NCI-H345 treated with DMSO at 0.1 percent for 48 hours (cell line): Measurements from ENCODE around the gene KLK5.
A peak's percentile ranks its signal among the peaks of the same experiment; 100 is the strongest.
"Not testable (repeated sequence)": the region's sequence is repeated elsewhere in the genome, so short reads cannot be mapped to it uniquely, and the experiment has no call there.

Experiments used
- DNase-seq: peaks from one replicate; lab custom pipeline; 2025; ENCODE audit not compliant: unreplicated experiment; lab: John Stamatoyannopoulos, UW

Gene KLK5

DNA sequence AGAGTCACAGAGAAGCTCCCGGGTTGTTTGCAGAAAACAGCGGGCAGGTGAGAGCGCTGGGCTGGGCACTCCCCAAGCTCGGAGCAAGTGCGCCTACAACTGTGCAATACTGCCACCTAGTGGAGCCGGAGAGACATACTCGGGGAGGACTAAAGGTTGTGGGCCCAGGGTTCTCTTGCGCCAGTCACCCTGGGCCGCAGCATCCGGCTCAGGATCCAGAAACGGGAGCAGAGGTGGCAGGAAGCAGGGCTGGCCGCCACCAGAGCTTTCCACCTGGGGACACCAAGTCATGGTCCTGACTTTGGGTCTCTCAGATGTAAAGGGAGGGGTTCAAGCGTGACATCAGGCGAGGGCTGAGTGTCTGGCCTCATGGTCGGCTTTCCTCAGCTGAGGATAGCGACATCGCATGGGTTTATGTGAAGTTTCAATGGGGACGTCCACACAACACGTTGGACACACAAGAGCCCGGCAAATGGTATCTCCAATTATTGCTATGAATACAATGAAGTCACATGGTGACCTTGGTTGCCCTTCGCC lies 30.5 kb downstream of the KLK5 start:
- DNase-seq = peak; percentile 70

DNA sequence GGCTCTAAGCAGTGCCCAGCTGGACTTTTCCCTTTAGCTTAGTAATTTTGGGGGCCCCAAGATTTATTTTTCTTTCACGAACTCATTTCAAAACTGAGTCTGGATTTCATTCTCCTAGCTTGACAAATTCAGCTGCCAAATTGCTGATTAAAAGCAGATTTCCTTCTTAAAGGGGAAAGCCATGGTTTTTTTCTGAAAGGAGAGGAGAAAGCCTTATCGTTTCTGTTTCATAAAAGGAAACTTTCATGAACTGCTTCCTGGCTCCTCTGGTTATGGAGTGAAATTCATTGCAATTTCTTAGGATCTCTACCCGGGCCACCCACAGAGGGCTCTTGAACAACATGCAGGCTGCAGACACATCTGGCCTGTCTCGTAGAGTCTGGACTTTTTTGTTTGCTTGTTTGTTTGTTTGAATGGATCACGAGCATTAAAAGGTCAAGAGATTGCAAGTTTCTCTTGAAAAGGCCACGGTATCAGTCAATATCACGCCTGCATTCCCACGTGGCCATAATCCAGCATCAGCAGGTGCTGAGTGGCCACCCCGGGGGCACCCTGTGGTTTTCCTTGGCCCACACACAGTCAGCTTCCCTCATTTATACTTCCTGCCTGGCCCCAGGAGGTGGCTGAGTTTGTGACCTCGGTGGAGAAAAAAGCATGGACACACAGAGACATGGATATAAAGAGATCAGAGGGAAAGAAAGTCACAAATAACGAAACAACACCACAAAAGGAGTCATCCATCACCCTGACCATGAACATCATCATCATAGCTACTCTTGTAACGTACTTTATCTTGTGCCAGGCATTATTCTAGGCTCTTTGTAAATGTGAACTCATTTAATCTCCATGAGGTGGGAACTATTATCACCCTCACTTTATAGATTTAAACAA lies 31.2 kb downstream of the KLK5 start:
- peak; percentile 33 for DNase-seq

DNA sequence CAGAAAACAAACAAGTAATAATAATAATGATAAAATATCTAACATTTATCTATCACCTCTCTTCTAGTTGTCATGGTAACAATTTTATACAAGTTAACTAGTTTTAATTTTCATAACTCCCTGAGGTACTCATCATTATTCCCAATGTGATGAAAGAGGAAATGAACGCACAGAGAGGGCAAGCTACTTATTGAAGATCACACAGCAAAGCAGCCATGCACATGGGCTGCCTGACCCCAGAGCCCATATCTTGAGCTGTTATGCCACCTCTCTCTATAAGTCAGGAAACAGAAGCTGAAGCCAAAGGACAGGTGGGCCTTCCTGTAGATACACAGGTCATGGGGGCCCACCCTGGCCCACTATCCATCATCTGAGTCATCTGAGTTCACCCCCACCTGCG lies 36.8 kb downstream of the KLK5 start:
- no peak for DNase-seq

DNA sequence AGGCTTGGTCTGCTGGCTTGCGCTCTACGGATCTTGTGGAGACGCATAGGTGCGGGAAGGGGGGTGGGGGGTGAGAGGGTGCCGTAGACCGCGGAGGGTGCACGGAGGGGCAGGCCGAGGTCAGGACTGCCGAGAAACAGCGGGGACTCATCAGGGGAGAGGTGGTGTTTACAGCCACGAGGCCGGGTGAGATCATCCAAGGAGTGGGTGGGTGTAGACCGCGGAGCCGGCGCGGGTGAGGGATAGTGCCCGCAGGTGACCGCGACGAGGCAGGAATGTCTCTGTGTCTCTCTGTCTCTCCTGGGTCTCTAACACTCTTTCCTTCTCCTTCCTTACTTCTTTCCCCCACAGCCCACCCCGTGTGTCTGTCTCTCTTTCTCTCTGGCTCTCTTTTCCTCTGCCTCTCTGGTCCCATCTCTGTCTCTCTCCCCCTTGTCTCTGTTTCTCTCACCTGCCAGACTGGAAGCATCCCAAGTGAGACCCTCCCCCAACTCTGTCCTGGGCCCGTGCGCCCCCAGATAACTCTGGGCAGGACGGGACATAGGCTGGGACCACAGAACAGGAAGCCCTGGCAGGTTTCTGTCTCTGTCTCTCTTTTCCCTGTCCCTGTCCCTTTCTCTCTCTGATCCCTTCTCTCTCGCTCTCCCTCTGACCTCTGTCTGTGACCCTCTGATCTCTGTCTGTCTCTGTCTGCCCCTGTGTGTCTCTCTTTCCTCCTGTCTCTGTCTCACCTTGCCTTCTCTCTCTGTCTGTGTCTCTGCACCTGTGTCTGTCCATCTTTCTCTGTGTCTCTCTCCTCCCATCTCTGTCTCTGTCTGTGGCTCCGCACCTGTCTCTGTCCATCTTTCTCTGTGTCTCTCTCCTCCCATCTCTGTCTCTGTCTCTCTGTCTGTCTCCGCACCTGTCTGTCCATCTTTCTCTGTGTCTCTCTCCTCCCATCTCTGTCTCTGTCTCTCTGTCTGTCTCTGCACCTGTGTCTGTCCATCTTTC lies 39.8 kb downstream of the KLK5 start:
- no peak for DNase-seq

DNA sequence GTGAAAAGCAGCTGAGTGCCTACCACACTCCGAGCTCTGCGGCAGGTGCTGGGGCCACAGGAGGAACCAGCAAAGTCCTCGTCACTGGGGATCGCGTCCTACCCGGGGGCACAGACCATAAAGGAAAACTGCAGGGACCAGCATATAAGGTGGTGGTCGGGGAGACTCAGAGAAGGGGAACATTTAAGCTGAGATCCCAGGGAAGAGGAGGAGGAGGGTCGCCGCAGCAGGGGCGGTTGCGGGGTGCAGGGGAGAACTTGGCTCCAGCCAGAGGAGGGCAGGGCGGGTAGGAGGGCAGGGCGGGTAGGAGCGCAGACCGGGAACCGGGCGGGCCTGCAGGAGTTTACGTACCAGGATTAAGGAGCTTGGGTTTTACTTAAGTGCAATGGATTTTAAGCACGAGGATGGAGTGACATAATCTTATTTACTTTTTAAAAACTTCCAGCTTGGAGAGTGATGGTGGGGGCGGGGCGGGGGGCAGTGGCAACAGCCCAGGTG lies 40.7 kb downstream of the KLK5 start:
- DNase-seq = no peak

DNA sequence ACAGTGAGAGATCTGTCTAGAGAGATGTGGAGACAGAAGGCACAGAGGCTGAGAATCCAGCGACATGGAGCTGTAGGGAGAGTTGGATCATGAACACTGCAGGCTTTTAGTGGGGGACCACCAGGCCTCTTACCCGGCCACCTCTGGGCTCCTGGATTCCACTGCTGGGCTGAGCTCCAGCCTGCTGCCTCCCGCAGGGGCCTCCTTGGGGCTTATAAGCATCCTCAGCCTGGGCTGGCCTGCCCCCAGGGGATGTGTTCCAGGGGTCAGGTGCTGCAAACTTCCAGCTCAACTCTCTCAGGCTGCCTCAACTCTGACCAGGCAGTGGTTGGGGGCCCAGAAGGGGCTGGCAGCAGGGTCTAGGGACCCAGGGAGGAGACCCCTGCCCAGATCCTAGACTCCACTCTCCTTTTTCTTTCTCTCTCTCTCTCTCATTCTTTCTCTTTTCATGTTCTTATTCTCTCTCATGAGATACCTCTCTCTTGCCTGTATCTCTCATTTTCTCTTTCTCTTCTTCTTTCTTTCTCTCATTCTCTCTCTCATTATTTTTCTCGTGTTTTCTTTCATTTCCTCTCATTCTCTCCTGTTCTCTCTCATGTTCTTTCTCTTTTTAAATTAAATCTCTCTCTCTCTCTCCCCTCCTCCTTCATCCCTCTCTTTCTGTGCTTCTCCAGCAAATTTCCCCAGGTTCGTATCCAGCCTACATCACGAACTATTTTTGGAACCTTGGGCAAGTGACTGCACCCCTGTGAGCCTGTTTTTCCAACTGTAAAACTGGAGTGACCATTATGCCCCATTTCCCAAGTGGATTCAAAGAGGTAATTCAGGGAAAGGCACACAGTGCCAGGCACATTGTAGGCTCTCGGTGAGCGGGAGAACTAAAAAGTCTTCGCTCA lies 41.4 kb downstream of the KLK5 start, which contains the start of gene KLK4:
TSS of gene KLK4 (minus strand) at position 190 of the 896 bp plus-strand sequence. CDS start 657 bp downstream, outside the sequence.
- DNase-seq = no peak

DNA sequence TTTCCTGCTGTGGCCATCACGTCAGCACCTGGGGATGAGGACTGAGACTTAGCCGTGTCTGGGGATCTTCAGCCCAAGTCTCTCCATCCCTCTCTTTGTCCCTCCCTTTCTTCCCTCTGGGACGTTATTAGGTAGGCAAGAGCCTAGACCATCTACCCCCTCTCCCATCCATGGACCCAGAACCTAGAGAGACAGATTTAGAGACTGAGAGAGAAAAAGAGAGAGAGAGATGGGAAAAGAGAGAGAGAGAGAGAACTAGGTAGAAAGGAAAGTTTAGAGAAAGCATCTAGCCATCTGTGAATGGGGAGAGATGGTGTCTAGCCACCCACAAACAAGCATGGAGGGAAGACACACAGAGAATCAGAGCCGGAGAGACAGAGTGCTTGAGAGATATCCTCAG lies 42.1 kb downstream of the KLK5 start:
- no peak for DNase-seq

DNA sequence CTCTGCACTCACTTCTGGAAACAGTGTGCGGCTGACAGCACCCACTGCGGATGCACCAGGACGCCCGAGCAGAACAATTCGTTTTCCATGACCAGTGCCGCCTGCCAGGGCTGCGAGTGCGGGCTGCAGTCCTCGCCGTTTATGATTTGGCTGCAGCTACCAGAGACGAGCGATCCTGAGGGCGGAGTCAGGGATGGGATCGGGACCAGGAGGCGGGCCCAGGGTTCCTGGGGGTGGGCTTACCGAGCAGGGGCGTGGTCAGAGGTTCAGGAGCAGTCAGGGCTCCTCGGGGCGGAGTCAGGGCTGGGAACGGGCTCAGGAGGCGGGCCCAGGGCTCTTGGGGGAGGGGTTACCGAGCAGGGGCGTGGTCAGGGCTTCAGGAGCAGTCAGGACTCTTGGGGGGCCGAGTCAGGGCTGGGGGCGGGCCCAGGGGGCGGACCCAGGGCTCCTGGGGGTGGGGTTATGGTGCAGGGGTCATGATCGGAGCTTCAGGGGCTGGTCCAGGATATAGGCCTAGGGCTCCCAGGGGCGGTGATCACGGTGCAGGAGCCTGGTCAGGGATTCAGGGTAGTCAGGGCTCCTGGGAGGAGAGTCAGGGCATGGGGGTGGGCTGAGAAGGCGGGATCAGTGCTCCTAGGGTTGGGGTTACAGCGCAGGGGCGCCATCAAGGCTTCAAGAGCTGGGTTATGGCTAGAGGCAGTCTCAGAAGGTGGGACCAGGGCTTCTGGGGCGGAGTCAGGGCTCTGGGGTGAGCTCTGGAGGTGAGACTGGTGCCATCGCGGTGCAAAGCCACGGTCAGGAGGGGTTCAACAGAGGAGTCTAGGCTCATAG lies 43.4 kb downstream of the KLK5 start:
- no peak for DNase-seq

DNA sequence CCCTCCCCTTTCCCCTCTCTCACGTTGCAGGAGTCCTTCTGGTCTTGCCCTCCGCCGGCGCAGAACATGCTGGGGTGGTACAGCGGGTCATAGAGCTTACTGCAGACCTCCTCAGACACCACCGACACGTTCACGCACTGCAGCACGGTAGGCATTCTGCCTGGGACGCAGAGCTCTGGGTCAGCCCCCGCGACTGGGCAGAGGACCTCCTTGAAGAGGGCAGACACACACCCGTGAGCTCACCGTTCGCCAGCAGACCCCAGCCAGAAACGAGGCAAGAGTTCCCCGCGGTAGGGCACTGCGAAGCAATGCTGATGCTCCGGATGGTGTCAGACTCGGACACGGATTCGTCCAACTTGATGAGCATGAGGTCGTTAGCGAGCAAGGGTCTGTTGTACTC lies 44.5 kb downstream of the KLK5 start:
- DNase-seq = no peak

DNA sequence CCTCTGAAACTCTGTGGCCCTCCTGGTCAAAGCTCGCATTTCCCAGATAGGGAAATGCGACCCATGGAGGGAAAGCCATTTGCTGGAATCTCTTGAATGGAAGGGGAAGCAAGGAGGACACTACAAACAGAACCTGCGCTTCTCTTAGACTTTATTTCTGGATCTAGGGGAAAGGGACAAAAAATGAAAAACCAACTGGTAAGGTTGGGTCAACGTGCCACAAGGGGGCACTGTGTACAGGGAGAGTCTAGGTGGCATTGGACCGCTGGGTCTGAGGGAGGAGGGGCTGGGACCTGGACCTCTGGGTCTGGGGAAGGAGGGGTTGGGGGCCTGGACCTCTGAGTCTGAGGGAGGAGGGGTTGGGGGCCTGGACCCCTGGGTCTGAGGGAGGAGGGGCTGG lies 46.6 kb downstream of the KLK5 start:
- DNase-seq = no peak

DNA sequence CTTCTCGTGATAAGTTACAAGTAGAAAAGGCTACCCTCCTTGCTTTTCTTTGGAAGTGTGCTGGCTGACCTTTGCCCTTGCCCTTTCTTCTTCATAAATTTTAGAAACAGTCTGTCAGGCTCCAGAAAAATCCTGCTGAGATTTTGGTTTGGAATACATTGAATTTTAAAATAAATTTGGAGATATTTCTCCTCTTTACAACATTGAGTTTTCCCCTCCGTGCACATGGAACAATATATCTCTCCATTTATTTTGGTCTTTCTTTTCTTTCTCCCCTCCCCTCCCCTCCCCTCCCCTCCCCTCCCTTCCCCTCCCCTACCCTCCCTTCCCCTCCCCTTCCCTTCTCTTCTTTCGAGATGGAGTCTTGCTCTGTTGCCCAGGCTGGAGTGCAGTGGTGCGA lies 50.2 kb downstream of the KLK5 start:
- no peak for DNase-seq

DNA sequence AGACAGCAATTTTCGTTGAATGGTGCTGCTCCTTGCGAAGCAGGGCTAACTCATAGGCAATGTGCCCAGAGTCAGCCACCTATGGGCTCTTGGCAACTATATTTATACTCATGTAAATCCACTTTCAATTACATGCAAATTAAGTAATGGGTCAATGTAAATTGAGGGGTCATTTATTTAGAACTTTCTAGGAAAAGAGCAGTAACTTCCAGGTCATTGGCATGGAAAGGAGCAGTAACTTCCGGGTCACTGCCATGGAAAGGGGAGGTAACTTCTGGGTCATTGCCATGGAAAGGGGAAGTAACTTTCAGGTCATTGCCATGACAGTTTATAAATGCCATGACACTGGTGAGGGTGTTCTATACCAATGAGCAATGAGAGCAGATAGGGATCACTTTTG lies 53.3 kb downstream of the KLK5 start:
- no peak for DNase-seq

DNA sequence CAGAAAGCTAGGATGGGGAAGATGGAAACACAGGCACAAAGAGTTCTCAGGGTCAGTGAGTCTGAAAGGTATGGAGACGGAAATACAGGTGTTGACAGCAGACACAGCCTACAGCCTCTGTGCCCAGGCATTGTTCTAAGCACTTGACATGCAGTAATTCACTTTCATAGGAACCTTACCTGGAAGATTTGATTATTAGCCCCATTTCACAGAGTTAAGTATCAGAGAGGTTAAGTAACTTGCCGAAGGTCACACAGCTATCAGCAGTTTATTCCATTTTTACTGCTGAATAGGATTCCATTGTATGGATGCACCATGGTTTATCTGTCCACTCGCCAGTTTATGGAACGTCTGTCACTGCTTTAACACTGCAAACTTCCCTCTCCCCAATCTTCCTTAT lies 54.8 kb downstream of the KLK5 start:
- DNase-seq = no peak

DNA sequence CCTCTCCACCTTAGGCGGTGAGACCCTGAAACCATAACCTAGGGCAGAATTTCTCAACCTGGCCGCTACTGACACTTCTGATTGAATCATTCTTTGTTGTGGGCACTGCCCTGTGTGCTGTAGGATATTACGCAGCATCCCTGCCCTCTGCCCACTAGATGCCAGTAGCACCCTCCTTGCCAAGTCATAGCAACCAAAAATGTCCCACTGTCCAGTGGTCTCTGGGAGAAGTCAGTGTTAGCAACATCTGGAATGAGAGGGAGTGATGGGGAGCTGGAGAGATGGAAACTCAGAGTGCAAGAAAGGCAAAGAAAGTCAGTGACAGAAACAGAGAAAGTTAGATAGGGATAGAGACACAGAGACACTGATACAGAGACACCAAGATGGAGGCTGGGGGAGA lies 55.2 kb downstream of the KLK5 start:
- DNase-seq = no peak

DNA sequence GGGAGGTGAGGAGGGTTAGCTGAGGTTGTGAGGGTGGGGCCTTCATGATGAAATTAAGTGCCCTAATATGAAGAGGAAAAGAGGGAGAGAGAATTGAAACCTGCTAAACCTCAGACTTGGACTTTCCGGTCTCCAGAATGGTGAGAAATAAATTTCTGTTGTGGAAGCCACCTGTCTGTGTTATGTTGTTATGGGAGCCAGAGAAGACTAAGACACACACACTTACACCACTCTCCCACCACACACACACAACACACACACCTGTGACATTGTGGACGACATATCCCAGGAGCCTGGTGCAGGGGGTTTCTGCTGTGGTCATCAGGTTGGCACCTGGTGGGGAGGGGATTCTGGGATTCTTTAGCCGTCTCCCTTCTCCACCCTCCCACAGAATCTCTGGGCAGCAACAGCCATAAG lies 55.6 kb downstream of the KLK5 start:
- DNase-seq = no peak

DNA sequence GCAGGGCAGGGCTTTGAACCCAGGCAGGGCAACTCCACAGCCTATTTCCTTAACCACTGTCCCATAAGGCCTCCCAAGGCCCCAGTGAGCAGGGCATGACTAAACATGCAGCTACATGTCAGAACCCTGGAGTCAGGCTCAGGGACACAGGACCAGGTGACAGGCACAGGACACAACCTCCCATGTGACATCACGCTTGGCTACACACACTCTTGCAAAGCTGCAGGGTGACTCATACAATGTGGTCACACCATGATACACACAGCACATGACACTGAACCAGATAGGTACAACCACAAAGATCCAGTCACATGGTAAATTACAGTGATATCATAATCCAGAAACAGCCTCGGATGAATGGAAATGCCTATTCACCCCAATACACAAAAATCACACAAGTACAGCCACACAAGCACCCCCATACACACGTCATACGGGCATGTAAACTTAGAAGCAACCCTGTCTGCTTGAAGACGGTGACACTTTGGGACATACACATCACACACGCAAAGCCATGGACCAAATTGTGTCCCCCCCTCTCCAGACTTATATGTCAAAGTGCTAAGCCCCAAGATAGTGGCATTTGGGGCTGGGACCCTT lies 56.1 kb downstream of the KLK5 start:
- DNase-seq = peak; percentile 5

DNA sequence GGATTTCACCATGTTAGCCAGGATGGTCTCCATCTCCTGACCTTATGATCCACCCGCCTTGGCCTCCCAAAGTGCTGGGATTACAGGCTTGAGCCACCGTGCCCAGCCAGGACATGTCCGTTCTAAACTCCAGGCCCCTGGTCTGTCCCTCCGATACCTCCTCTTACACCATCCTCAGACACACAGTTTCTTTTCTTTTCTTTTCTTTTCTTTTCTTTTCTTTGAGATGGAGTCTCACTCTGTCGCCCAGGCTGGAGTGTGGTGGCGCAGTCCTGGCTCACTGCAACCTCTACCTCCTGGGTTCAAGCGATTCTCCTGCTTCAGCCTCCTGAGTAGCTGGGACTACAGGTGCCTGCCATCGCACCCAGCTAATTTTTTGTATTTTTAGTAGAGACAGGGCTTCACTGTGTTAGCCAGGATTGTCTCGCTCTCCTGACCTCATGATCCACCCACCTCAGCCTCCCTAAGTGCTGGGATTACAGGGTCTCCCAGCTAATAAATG lies 56.7 kb downstream of the KLK5 start:
- not testable (repeated sequence) for DNase-seq

DNA sequence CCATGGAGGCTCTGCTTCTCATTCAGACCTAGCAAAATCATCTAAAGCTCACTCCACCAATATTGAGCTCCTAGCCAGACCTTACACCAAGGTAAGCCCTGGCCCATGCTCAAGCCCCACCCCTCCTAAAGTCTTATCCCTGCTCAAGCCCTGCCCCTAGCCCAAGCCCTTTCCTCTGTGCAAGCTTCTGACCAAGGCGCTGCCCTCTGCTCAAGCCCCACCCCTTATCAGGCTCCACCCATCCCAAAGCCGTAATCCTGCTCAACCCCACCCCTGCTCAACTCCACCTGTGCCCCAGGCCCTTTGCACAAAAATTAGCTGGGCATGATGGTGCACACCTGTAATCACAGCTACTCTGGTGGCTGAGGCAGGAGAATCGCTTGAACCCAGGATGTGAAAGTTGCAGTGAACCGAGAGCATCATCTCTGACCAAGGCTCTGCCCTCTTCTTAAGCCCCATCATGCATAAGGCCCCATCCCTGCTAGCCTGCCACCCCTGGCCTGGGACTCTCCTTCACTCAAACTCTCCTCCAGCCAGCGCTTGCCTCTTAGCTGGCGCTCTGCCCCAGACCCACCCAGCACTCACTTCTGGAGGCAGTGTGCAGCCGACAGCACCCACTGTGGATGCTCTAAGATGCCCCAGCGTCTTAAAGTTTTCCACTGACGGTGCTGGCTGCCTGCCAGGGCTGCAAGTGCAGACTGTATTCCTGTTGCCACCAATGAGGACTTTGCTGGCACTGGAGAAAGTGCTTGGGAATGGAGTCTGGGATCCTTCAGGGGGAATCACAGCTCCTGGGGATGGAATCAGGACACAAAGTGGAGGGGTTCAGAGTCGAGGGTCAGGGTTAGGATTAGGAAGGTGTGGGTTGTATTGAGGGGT lies 58.1 kb downstream of the KLK5 start:
- no peak for DNase-seq
